Hepatocyte (in vitro differentiated cells): Measurements from ENCODE around the gene TNNI3K.

Experiments
- CTCF ChIP-seq: fragments of 200-600 bp; sonication (generic); IDR thresholded peaks from 2 replicates; pipeline ENCODE4 v1.5.1; 2016; ENCODE audit warnings: antibody characterized with exemption, mild to moderate bottlenecking; ENCODE audit not compliant: poor library complexity
- EZH2 ChIP-seq: fragments of 200-600 bp; sonication (generic); IDR thresholded peaks from 2 replicates; pipeline ENCODE4 v1.6.1; 2016; ENCODE audit warnings: antibody characterized with exemption, mild to moderate bottlenecking, borderline replicate concordance
- EZH2phosphoT487 ChIP-seq: fragments of 200-600 bp; sonication (generic); IDR thresholded peaks from one replicate; pipeline ENCODE4 v1.6.1; 2018; ENCODE audit warnings: antibody characterized with exemption, mild to moderate bottlenecking, low read depth, moderate library complexity; ENCODE audit not compliant: unreplicated experiment, severe bottlenecking

- TF ChIP-seq CTCF (no peak), EZH2 (no peak), EZH2phosphoT487 (no peak)
Measured at GRCh38 chr1:74236440-74236839, 1.3 kb downstream of the TNNI3K start.
